HepG2 (cell line): ENCODE measurements around the gene CHRD. TPM values are rescaled to one million over a fixed set of nuclear protein-coding genes. Genes with fewer than 3 reads are reported as not detected.

Experiments used
- EED ChIP-seq: sonication (generic); formaldehyde crosslinking; IDR thresholded peaks from 2 replicates; pipeline ENCODE4 v1.5.0; 2020; ENCODE audit warnings: mild to moderate bottlenecking, missing genetic modification reagents
- FOXM1 ChIP-seq: sonication (generic); formaldehyde crosslinking; IDR thresholded peaks from 2 replicates; pipeline ENCODE4 v1.5.0; 2020; ENCODE audit warnings: missing genetic modification reagents
- FOXO1 ChIP-seq: sonication (generic); formaldehyde crosslinking; IDR thresholded peaks from 2 replicates; pipeline ENCODE4 v1.4.0; 2020; ENCODE audit warnings: missing genetic modification reagents
- GATAD2A ChIP-seq: IDR thresholded peaks from 2 replicates; pipeline ENCODE4 v1.6.1; 2016
- HIVEP1 ChIP-seq: sonication (generic); formaldehyde crosslinking; IDR thresholded peaks from 2 replicates; pipeline ENCODE4 v1.4.0; 2020; ENCODE audit warnings: mild to moderate bottlenecking, missing genetic modification reagents
- KAT7 ChIP-seq: IDR thresholded peaks from 2 replicates; pipeline ENCODE4 v1.6.1; 2018; ENCODE audit warnings: borderline replicate concordance, missing compliant biosample characterization
- NCOR1 ChIP-seq: fragments of 200-600 bp; sonication (generic); IDR thresholded peaks from 2 replicates; pipeline ENCODE4 v1.7.0; 2017; ENCODE audit warnings: antibody characterized with exemption, low read length, borderline replicate concordance
- PHF21A ChIP-seq: sonication (generic); formaldehyde crosslinking; IDR thresholded peaks from 2 replicates; pipeline ENCODE4 v1.5.0; 2020; ENCODE audit warnings: mild to moderate bottlenecking, missing genetic modification reagents
- PPARG ChIP-seq: conservative IDR thresholded peaks from 2 replicates; pipeline ENCODE4 v1.6.1; 2016; ENCODE audit warnings: missing biosample characterization, missing genetic modification reagents
- RAD21 ChIP-seq: fragments of 450-650 bp; formaldehyde crosslinking; IDR thresholded peaks from 2 replicates; pipeline ENCODE4 v1.5.0; 2020; ENCODE audit warnings: mild to moderate bottlenecking
- RARA ChIP-seq: IDR thresholded peaks from 2 replicates; pipeline ENCODE4 v1.6.1; 2016; ENCODE audit warnings: missing genetic modification reagents, missing compliant biosample characterization
- ZNF225 ChIP-seq: sonication (generic); formaldehyde crosslinking; IDR thresholded peaks from 2 replicates; pipeline ENCODE4 v1.4.0; 2020; ENCODE audit warnings: mild to moderate bottlenecking, missing genetic modification reagents
- ZNF34 ChIP-seq: sonication (generic); formaldehyde crosslinking; IDR thresholded peaks from 2 replicates; pipeline ENCODE4 v1.4.0; 2020; ENCODE audit warnings: mild to moderate bottlenecking, missing genetic modification reagents, borderline replicate concordance
- ZNF484 ChIP-seq: sonication (generic); formaldehyde crosslinking; IDR thresholded peaks from 2 replicates; pipeline ENCODE4 v1.5.1; 2020; ENCODE audit warnings: mild to moderate bottlenecking, low read depth, missing genetic modification reagents, borderline replicate concordance
- ZNF572 ChIP-seq: sonication (generic); formaldehyde crosslinking; IDR thresholded peaks from 2 replicates; pipeline ENCODE4 v1.5.1; 2020; ENCODE audit warnings: mild to moderate bottlenecking, missing genetic modification reagents
- ZNF850 ChIP-seq: sonication (generic); formaldehyde crosslinking; conservative IDR thresholded peaks from 2 replicates; pipeline ENCODE4 v1.9.0; 2021; ENCODE audit warnings: mild to moderate bottlenecking, missing genetic modification reagents
- ZSCAN21 ChIP-seq: sonication (generic); formaldehyde crosslinking; IDR thresholded peaks from 2 replicates; pipeline ENCODE4 v1.8.0; 2022; ENCODE audit warnings: mild to moderate bottlenecking, missing genetic modification reagents, moderate library complexity, borderline replicate concordance
- polyA plus RNA-seq, 8 experiments: library from polyadenylated mRNA; depleted of rRNA in 3 of 8; stranded (reverse) in 7 of 8; unstranded in 1 of 8; fragments of >200 nt; fragmentation: Illumina TruSeq in 4 of 8; extraction: Trizol in 4 of 8; gene quantifications; 2 replicates each; pipeline versions ENCODE4 v1.2.1 to v1.2.3, GENCODE V29; 2011 to 2016; ENCODE audit warnings: low read depth in 4 of 8, missing spikeins in 1 of 8, mixed read lengths in 1 of 8; ENCODE audit not compliant: insufficient read depth in 1 of 8
- total RNA-seq, 5 experiments: library from RNA; depleted of rRNA; stranded (reverse); fragments of >200 nt; fragmentation: Illumina TruSeq; extraction: Trizol; gene quantifications; 2 replicates each; pipeline ENCODE4 v1.2.3, GENCODE V29; 2016; ENCODE audit warnings: low read depth in 1 of 5
- TF ChIP-seq, protein P1 (sequence below): sonication (generic); formaldehyde crosslinking; IDR thresholded peaks from 2 replicates; pipeline ENCODE4 v1.4.0; 2020; ENCODE audit warnings: missing genetic modification reagents
- TF ChIP-seq, protein P2 (sequence below): IDR thresholded peaks from 2 replicates; pipeline ENCODE4 v1.6.1; 2016; ENCODE audit warnings: low read depth, borderline replicate concordance
- TF ChIP-seq, protein P3 (sequence below): sonication (generic); formaldehyde crosslinking; IDR thresholded peaks from 2 replicates; pipeline ENCODE4 v1.4.0; 2020; ENCODE audit warnings: missing genetic modification reagents
- TF ChIP-seq, protein P4 (sequence below), 2 experiments: IDR thresholded peaks; 2 replicates each; pipeline ENCODE4 v1.6.1; 2011 to 2012; ENCODE audit warnings: low read length in 2 of 2, borderline replicate concordance in 1 of 2, low read depth in 1 of 2, mild to moderate bottlenecking in 1 of 2, moderate library complexity in 1 of 2

CHRD gene
- total and polyA plus RNA-seq, 2 of the 13 experiments (the other 11 are each of a cell fraction or from before 2014, with no cell fraction given): 22.2 to 35.2 TPM

DNA sequence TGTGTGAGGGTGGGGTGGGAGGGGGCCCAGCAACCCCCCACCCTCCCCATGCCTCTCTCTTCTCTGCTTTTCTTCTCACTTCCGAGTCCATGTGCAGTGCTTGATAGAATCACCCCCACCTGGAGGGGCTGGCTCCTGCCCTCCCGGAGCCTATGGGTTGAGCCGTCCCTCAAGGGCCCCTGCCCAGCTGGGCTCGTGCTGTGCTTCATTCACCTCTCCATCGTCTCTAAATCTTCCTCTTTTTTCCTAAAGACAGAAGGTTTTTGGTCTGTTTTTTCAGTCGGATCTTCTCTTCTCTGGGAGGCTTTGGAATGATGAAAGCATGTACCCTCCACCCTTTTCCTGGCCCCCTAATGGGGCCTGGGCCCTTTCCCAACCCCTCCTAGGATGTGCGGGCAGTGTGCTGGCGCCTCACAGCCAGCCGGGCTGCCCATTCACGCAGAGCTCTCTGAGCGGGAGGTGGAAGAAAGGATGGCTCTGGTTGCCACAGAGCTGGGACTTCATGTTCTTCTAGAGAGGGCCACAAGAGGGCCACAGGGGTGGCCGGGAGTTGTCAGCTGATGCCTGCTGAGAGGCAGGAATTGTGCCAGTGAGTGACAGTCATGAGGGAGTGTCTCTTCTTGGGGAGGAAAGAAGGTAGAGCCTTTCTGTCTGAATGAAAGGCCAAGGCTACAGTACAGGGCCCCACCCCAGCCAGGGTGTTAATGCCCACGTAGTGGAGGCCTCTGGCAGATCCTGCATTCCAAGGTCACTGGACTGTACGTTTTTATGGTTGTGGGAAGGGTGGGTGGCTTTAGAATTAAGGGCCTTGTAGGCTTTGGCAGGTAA is 34.3 kb upstream of the CHRD start (continued):
- TF ChIP-seq, protein P1, sequence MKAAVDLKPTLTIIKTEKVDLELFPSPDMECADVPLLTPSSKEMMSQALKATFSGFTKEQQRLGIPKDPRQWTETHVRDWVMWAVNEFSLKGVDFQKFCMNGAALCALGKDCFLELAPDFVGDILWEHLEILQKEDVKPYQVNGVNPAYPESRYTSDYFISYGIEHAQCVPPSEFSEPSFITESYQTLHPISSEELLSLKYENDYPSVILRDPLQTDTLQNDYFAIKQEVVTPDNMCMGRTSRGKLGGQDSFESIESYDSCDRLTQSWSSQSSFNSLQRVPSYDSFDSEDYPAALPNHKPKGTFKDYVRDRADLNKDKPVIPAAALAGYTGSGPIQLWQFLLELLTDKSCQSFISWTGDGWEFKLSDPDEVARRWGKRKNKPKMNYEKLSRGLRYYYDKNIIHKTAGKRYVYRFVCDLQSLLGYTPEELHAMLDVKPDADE (CRISPR knock-in tag): no peak
- TF ChIP-seq RARA (CRISPR knock-in tag) (no peak), KAT7 (CRISPR knock-in tag) (no peak), PPARG (CRISPR knock-in tag) (no peak), GATAD2A (0 out of 2 replicates have a peak, but pooled peaks have one; percentile 27), FOXO1 (CRISPR knock-in tag) (0 out of 2 replicates have a peak, but pooled peaks have one; percentile 11), RAD21 (CRISPR knock-in tag) (peak; percentile 69), ZNF850 (CRISPR knock-in tag) (no peak), NCOR1 (no peak), EED (CRISPR knock-in tag) (no peak), FOXM1 (no peak), PHF21A (CRISPR knock-in tag) (no peak), ZNF572 (0 out of 2 replicates have a peak, but pooled peaks have one; percentile 21), ZNF34 (CRISPR knock-in tag) (no peak), ZNF484 (CRISPR knock-in tag) (no peak), HIVEP1 (CRISPR knock-in tag) (no peak), ZNF225 (CRISPR knock-in tag) (no peak), ZSCAN21 (no peak)
- TF ChIP-seq, protein P2, sequence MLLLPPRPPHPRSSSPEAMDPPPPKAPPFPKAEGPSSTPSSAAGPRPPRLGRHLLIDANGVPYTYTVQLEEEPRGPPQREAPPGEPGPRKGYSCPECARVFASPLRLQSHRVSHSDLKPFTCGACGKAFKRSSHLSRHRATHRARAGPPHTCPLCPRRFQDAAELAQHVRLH (CRISPR knock-in tag): no peak
- TF ChIP-seq, protein P3, sequence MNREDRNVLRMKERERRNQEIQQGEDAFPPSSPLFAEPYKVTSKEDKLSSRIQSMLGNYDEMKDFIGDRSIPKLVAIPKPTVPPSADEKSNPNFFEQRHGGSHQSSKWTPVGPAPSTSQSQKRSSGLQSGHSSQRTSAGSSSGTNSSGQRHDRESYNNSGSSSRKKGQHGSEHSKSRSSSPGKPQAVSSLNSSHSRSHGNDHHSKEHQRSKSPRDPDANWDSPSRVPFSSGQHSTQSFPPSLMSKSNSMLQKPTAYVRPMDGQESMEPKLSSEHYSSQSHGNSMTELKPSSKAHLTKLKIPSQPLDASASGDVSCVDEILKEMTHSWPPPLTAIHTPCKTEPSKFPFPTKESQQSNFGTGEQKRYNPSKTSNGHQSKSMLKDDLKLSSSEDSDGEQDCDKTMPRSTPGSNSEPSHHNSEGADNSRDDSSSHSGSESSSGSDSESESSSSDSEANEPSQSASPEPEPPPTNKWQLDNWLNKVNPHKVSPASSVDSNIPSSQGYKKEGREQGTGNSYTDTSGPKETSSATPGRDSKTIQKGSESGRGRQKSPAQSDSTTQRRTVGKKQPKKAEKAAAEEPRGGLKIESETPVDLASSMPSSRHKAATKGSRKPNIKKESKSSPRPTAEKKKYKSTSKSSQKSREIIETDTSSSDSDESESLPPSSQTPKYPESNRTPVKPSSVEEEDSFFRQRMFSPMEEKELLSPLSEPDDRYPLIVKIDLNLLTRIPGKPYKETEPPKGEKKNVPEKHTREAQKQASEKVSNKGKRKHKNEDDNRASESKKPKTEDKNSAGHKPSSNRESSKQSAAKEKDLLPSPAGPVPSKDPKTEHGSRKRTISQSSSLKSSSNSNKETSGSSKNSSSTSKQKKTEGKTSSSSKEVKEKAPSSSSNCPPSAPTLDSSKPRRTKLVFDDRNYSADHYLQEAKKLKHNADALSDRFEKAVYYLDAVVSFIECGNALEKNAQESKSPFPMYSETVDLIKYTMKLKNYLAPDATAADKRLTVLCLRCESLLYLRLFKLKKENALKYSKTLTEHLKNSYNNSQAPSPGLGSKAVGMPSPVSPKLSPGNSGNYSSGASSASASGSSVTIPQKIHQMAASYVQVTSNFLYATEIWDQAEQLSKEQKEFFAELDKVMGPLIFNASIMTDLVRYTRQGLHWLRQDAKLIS: no peak
- TF ChIP-seq, protein P4, sequence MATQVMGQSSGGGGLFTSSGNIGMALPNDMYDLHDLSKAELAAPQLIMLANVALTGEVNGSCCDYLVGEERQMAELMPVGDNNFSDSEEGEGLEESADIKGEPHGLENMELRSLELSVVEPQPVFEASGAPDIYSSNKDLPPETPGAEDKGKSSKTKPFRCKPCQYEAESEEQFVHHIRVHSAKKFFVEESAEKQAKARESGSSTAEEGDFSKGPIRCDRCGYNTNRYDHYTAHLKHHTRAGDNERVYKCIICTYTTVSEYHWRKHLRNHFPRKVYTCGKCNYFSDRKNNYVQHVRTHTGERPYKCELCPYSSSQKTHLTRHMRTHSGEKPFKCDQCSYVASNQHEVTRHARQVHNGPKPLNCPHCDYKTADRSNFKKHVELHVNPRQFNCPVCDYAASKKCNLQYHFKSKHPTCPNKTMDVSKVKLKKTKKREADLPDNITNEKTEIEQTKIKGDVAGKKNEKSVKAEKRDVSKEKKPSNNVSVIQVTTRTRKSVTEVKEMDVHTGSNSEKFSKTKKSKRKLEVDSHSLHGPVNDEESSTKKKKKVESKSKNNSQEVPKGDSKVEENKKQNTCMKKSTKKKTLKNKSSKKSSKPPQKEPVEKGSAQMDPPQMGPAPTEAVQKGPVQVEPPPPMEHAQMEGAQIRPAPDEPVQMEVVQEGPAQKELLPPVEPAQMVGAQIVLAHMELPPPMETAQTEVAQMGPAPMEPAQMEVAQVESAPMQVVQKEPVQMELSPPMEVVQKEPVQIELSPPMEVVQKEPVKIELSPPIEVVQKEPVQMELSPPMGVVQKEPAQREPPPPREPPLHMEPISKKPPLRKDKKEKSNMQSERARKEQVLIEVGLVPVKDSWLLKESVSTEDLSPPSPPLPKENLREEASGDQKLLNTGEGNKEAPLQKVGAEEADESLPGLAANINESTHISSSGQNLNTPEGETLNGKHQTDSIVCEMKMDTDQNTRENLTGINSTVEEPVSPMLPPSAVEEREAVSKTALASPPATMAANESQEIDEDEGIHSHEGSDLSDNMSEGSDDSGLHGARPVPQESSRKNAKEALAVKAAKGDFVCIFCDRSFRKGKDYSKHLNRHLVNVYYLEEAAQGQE (IDR thresholded peaks at IDR 0.05; ENCODE audit: borderline replicate concordance in 1 of 2, low read depth in 1 of 2, low read length in 2 of 2): no peak
